HL-60 (cell line): Measurements from ENCODE around the gene ELMO1.

Source experiments
- DNase-seq, 2 experiments: peaks; one replicate each; pipeline ENCODE4 v3.0.0-alpha.2; 2010 to 2020; ENCODE audit warnings: low read depth in 1 of 2, low spot score in 1 of 2
- H3K27ac ChIP-seq: fragments of 250-450 bp; sonication (Bioruptor Pico); replicated peaks from 2 replicates; pipeline ENCODE4 v1.5.1; 2020; ENCODE audit warnings: mild to moderate bottlenecking, moderate library complexity
- H3K27me3 ChIP-seq: fragments of 250-450 bp; sonication (Bioruptor Pico); 2 replicates; pipeline ENCODE4 v1.5.1; 2021; ENCODE audit warnings: mild to moderate bottlenecking, moderate library complexity; ENCODE audit not compliant: insufficient read depth, poor library complexity, severe bottlenecking
- H3K4me3 ChIP-seq: replicated peaks from 2 replicates; pipeline ENCODE4 v1.5.1; 2011; ENCODE audit warnings: mild to moderate bottlenecking, control low read depth, low read length; ENCODE audit not compliant: insufficient read depth
- GABPA ChIP-seq: IDR thresholded peaks from 2 replicates; pipeline ENCODE4 v1.6.1; 2012; ENCODE audit warnings: low read depth
- POLR2AphosphoS5 ChIP-seq: IDR thresholded peaks from 2 replicates; pipeline ENCODE4 v1.6.1; 2012; ENCODE audit warnings: low read depth
- SPI1 ChIP-seq: IDR thresholded peaks from 2 replicates; pipeline ENCODE4 v1.6.1; 2012; ENCODE audit warnings: low read depth, mild to moderate bottlenecking, borderline replicate concordance
- TF ChIP-seq, protein P1 (sequence below): IDR thresholded peaks from 2 replicates; pipeline ENCODE4 v1.6.1; 2012; ENCODE audit warnings: low read depth; ENCODE audit not compliant: insufficient replicate concordance
- TF ChIP-seq, protein P2 (sequence below): IDR thresholded peaks from one replicate; pipeline ENCODE4 v1.5.1; 2011; ENCODE audit warnings: low read length, control low read depth, inconsistent platforms; ENCODE audit not compliant: insufficient read depth

The ELMO1 gene

DNA sequence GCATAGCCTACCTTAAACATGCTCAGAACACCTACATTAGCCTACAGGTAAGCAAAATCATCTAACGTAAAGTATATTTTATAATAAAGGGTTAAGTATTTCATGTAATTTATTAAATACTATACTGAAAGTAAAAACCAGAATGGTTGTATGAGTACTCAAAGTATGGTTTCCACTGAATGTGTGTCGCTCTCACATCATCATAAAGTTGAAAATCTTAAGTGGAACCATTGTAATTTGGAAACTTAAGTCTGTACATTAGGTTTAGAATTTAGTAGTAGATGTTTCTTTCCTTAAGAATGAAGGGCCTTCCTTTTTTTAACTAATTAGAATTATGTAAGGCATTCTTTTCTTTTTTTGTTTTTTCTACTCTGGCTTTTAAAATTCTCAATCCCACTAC, 484.4 kb downstream of the ELMO1 start:
- DNase-seq, result no peak
- TF ChIP-seq, protein P1, sequence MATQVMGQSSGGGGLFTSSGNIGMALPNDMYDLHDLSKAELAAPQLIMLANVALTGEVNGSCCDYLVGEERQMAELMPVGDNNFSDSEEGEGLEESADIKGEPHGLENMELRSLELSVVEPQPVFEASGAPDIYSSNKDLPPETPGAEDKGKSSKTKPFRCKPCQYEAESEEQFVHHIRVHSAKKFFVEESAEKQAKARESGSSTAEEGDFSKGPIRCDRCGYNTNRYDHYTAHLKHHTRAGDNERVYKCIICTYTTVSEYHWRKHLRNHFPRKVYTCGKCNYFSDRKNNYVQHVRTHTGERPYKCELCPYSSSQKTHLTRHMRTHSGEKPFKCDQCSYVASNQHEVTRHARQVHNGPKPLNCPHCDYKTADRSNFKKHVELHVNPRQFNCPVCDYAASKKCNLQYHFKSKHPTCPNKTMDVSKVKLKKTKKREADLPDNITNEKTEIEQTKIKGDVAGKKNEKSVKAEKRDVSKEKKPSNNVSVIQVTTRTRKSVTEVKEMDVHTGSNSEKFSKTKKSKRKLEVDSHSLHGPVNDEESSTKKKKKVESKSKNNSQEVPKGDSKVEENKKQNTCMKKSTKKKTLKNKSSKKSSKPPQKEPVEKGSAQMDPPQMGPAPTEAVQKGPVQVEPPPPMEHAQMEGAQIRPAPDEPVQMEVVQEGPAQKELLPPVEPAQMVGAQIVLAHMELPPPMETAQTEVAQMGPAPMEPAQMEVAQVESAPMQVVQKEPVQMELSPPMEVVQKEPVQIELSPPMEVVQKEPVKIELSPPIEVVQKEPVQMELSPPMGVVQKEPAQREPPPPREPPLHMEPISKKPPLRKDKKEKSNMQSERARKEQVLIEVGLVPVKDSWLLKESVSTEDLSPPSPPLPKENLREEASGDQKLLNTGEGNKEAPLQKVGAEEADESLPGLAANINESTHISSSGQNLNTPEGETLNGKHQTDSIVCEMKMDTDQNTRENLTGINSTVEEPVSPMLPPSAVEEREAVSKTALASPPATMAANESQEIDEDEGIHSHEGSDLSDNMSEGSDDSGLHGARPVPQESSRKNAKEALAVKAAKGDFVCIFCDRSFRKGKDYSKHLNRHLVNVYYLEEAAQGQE, result no peak
- TF ChIP-seq POLR2AphosphoS5, result no peak

DNA sequence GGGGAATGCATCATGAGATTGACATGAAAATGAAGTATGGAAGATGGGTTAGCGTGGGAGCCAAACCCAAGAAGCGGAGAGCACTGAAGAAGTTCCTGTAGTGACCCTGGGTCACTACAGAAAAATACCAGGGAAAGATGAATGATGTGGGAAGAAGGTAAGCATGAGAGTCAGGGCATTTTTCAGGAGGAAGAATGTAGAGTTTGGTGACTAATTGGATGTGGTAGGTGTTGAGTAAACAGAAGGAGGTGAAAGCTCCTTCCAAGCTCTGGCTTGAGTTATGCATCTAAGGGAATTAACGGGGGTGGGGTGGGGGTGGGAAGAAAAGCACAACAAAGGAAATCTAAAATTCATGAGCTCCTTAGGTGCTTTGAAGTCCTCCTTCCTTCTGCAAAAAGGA, 486.3 kb downstream of the ELMO1 start:
- DNase-seq, result no peak
- no peaks in the 10 kb centered on the region for H3K27me3 ChIP-seq
- no peak overlapping the region for H3K27ac ChIP-seq
- no peak overlapping the region for H3K4me3 ChIP-seq
- TF ChIP-seq, protein P1, result no peak
- TF ChIP-seq POLR2AphosphoS5 (no peak), GABPA (no peak), SPI1 (no peak)
- TF ChIP-seq, protein P2, sequence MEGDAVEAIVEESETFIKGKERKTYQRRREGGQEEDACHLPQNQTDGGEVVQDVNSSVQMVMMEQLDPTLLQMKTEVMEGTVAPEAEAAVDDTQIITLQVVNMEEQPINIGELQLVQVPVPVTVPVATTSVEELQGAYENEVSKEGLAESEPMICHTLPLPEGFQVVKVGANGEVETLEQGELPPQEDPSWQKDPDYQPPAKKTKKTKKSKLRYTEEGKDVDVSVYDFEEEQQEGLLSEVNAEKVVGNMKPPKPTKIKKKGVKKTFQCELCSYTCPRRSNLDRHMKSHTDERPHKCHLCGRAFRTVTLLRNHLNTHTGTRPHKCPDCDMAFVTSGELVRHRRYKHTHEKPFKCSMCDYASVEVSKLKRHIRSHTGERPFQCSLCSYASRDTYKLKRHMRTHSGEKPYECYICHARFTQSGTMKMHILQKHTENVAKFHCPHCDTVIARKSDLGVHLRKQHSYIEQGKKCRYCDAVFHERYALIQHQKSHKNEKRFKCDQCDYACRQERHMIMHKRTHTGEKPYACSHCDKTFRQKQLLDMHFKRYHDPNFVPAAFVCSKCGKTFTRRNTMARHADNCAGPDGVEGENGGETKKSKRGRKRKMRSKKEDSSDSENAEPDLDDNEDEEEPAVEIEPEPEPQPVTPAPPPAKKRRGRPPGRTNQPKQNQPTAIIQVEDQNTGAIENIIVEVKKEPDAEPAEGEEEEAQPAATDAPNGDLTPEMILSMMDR, result no peak

More for the DNA sequence above, 484.4 kb downstream of the ELMO1 start:
- Histone ChIP-seq H3K4me3 (no peak overlapping the region), H3K27me3 (no peaks in the 10 kb centered on the region), H3K27ac (no peak overlapping the region)

DNA sequence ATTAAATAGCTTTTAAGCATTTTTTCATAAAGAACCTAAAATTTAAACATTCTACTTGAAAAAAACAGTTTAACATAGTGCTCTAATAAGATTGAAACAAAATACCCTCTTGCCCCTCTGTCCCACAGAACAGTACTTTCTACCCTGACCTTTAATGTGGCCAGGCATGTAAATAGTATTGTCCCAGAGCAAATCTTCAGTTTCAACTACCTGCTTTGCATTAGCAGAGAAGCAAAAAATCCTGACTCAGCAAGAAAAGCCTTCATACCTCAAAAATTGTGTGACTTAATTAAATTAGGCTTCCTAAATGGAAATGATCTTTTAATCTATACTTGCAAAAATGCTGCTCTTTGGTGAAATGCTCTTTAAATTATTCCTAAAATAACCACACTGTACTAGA, 487.0 kb downstream of the ELMO1 start:
- TF ChIP-seq POLR2AphosphoS5, result no peak
- TF ChIP-seq, protein P2, result no peak
- no peak for TF ChIP-seq GABPA
- TF ChIP-seq SPI1, result no peak
- TF ChIP-seq, protein P1, result no peak
- H3K27ac ChIP-seq, result no peak overlapping the region

DNA sequence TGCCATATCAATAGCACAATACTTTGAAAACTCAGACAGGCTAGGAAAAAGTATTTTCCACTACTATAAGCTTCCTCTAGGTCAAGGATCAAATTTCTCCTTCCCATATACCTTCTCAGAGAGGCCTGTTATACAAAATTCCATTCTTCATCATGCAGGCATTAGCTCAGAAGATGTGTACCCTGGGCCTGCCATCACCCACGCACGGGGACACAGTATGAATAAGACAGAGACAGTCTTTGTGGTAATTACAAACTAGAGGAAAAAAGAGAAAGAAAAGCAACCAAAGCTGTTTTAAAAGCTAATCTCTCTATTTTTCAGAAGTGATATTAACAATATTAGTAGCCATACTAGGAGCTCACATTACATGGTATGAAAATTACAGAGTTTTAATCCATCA, 487.6 kb downstream of the ELMO1 start:
- Histone ChIP-seq H3K27me3 (no peaks in the 10 kb centered on the region), H3K4me3 (no peak overlapping the region), H3K27ac (no peak overlapping the region)
- no peak for DNase-seq
- TF ChIP-seq, protein P1, result no peak
- TF ChIP-seq GABPA (no peak), POLR2AphosphoS5 (no peak), SPI1 (no peak)
- TF ChIP-seq, protein P2, result no peak

More for the DNA sequence above, 487.0 kb downstream of the ELMO1 start:
- no peak for DNase-seq
- no peaks in the 10 kb centered on the region for H3K27me3 ChIP-seq
- no peak overlapping the region for H3K4me3 ChIP-seq
